Psoas muscle (tissue), 8 donors: ENCODE measurements around the gene PAK5. TPM values are rescaled to one million over a fixed set of nuclear protein-coding genes. Genes with fewer than 3 reads are reported as not detected.

Experiments
- ATAC-seq, 4 donors: fragments of 200-7000 bp; cut with Tn5 transposase; one replicate each; pipeline ENCODE4 v1.9.1; 2020; ENCODE audit warnings: moderate library complexity in 3 of 4, mild to moderate bottlenecking in 2 of 4
- DNase-seq, 2 donors: peaks; one replicate each; pipeline ENCODE4 v3.0.0-alpha.2; 2020
- H3K27ac ChIP-seq: fragments of 200-600 bp; one replicate; pipeline ENCODE4 v1.8.0; 2022
- H3K27me3 ChIP-seq, 3 donors: fragments of 200-600 bp in 1 of 3; one replicate each; pipeline versions ENCODE4 v1.6.1 to v1.8.0; 2013 to 2022; ENCODE audit warnings: low read length in 2 of 3, mild to moderate bottlenecking in 2 of 3, moderate library complexity in 1 of 3; ENCODE audit not compliant: insufficient read depth in 3 of 3
- H3K36me3 ChIP-seq, 2 donors: fragments of 200-600 bp in 1 of 2; one replicate each; pipeline versions ENCODE4 v1.6.1 to v1.8.0; 2013 to 2022; ENCODE audit warnings: low read depth in 1 of 2, mild to moderate bottlenecking in 1 of 2, moderate library complexity in 1 of 2; ENCODE audit not compliant: insufficient read depth in 1 of 2
- H3K4me1 ChIP-seq: fragments of 200-600 bp; one replicate; pipeline ENCODE4 v1.8.0; 2022
- H3K4me3 ChIP-seq: fragments of 200-600 bp; one replicate; pipeline ENCODE4 v1.8.0; 2022; ENCODE audit warnings: mild to moderate bottlenecking
- H3K9me3 ChIP-seq: fragments of 200-600 bp; one replicate; pipeline ENCODE4 v1.8.0; 2022
- CTCF ChIP-seq: fragments of 200-600 bp; IDR thresholded peaks from one replicate; pipeline ENCODE4 v1.8.0; 2022; ENCODE audit warnings: antibody characterized with exemption
- WGBS, 3 donors: extraction: QIAGEN DNeasy Blood & Tissue Kit; methylation state at CpG; one replicate each; pipeline versions ENCODE4 v1.1.6 to v1.1.7; 2013; 5-methylcytosine and 5-hydroxymethylcytosine counted together
- intact Hi-C, 2 donors: fragments of 100-400 bp; cut with DNase I; formaldehyde crosslinking; loops; one replicate each; pipeline versions ENCODE4 v1.11.0 to v1.14.2; 2022
- polyA plus RNA-seq, 3 donors: library from polyadenylated mRNA; stranded (reverse); fragments of 200-250 nt; gene quantifications; one replicate each; pipeline ENCODE4 v1.2.3, GENCODE V29; 2013
- total RNA-seq, 4 donors: library from RNA; stranded (reverse); fragmentation: NEBNext Ultra II Directional in 2 of 4; extraction: Animal tissue kit (Norgen Biotek cat#: 25700) in 2 of 4; gene quantifications; one replicate each; pipeline versions ENCODE4 v1.2.1 to v1.2.4, GENCODE V29; 2021 to 2023
- donor health status: healthy with polysubstance abuse.
- donor health status: DM: no; HTN: no; CAD: no; lungs with moderate emphysema.
- donor health status: Bipolar disorder and iron deficiency.
- donor health status: healthy.
- donor health status: DM: yes; HTN: yes; CAD: no.
- donor health status: DM: no; HTN: no; CAD: no.
- donor health status: DM: no; HTN: no; CAD: no.
- donor health status: DM: yes; HTN: yes; CAD: no.

Gene PAK5
- total and polyA plus RNA-seq, 7 donors = 0.01 TPM; not detected in 6

DNA sequence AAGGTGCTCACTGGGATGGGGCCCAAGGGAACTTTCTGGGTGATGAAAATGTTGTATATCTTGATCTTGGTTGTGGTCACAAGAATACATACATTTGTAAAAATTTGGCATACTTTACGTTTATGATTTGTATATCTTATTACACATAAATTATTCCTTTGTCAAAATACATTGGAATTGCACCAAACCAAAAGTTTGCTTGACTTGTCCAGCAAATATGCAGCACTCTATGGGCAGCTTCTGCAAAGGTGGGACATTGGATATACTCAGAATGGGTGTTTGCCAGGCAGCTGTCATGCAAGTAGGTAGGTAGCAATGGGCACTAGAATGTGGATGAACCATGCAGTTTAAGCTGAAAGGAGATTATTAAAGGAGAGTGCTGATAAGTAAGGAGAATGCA is 246.5 kb downstream of the PAK5 start:
- intact Hi-C loops = no loop called here
- DNase-seq = no peak
- WGBS, 3 donors = 51 to 57% (median 56%) methylated on average over 1 of the region's 1 CpG
- no peak for ATAC-seq
- Histone ChIP-seq H3K27ac (no peak overlapping the region), H3K27me3 (no peaks in the 10 kb centered on the region), H3K9me3 (no peaks in the 10 kb centered on the region), H3K36me3 (no peaks in the 10 kb centered on the region), H3K4me3 (no peak overlapping the region), H3K4me1 (no peaks in the 10 kb centered on the region)
- TF ChIP-seq CTCF = no peak

- DNase-seq (no peak), ATAC-seq (no peak)
- H3K36me3 ChIP-seq = no peaks in the 10 kb centered on the region
- no peaks in the 10 kb centered on the region for H3K4me1 ChIP-seq
- no peak for TF ChIP-seq CTCF
- no peak overlapping the region for H3K27ac ChIP-seq
- no peaks in the 10 kb centered on the region for H3K27me3 ChIP-seq
- no peak overlapping the region for H3K4me3 ChIP-seq
- H3K9me3 ChIP-seq = no peaks in the 10 kb centered on the region
- intact Hi-C loops = no loop called here
Observed at GRCh38 chr20:9591080-9591479, 247.8 kb downstream of the PAK5 start.

DNA sequence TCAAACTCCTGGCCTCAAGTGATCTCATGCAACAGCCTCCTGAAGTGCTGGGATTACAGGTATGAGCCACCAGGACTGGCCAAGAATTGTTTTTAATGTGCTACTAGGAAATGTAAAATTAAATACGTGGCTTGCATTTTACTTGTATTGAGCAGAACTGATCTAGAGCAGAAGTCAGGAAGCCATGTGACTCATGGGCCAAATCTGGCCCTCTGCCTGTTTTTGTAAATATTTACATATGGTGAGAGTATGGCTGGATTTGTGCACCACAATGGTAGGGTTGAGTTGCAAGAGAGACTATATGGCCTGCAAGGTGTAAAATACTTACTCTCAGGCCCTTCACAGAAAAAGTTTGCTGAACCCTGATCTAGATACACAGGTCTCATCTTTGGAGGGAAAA is 248.7 kb downstream of the PAK5 start:
- TF ChIP-seq CTCF = no peak
- intact Hi-C loops = no loop called here
- ATAC-seq = no peak

DNA sequence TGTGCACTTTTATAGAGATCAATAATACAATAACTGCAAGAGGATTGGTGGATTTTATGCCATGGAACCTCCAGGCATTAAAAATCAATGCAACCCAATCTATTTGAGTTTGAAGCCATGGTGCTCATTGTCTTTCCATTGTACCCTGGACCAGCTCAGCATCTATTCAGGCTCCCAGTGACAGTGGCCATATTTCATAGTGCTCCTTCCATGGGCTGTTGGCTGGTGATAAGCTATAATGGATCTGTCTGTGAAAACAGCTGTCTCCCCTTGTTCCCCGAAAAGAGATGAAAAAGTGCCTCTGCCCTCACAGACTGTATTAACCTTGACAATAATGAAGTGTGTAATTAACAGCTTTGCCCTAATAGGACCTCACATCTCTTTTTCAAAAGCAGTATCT is 250.2 kb downstream of the PAK5 start:
- Histone ChIP-seq H3K9me3 (no peaks in the 10 kb centered on the region), H3K36me3 (no peaks in the 10 kb centered on the region), H3K4me1 (no peaks in the 10 kb centered on the region), H3K4me3 (no peak overlapping the region), H3K27me3 (no peaks in the 10 kb centered on the region), H3K27ac (no peak overlapping the region)
- WGBS, 3 donors = 38 to 40% (median 40%) methylated on average over 1 of the region's 1 CpG
- TF ChIP-seq CTCF = no peak
- DNase-seq (no peak), ATAC-seq (no peak)
- intact Hi-C loops = no loop called here

More for the DNA sequence above, 248.7 kb downstream of the PAK5 start:
- no peak for DNase-seq
- H3K9me3 ChIP-seq = no peaks in the 10 kb centered on the region
- no peaks in the 10 kb centered on the region for H3K27me3 ChIP-seq
- WGBS, 3 donors = 52 to 72% (median 67%) methylated on average over 1 of the region's 1 CpG
- H3K36me3 ChIP-seq = no peaks in the 10 kb centered on the region
- no peaks in the 10 kb centered on the region for H3K4me1 ChIP-seq
- H3K27ac ChIP-seq = no peak overlapping the region
- H3K4me3 ChIP-seq = no peak overlapping the region

- TF ChIP-seq CTCF = no peak
- no peak overlapping the region for H3K27ac ChIP-seq
- H3K36me3 ChIP-seq = no peaks in the 10 kb centered on the region
- DNase-seq = no peak
- H3K27me3 ChIP-seq = no peaks in the 10 kb centered on the region
- no peaks in the 10 kb centered on the region for H3K4me1 ChIP-seq
- intact Hi-C loops = no loop called here
- no peaks in the 10 kb centered on the region for H3K9me3 ChIP-seq
- H3K4me3 ChIP-seq = no peak overlapping the region
- no peak for ATAC-seq
Observed at GRCh38 chr20:9583151-9583550, 255.7 kb downstream of the PAK5 start.
